SK-N-MC (cell line): ENCODE results near the gene AP5M1.
"Not testable (repeated sequence)": the region's sequence is repeated elsewhere in the genome, so short reads cannot be mapped to it uniquely, and the experiment has no call there.

Experiments
- DNase-seq: peaks from one replicate; pipeline ENCODE4 v3.0.0-alpha.2; 2011; ENCODE audit warnings: low read depth, low spot score
- H3K27ac ChIP-seq: fragments of 200-600 bp; sonication (generic); 2 replicates; pipeline ENCODE4 v1.5.1; 2016; ENCODE audit warnings: mixed run types
- H3K36me3 ChIP-seq: fragments of 200-600 bp; sonication (generic); 2 replicates; pipeline ENCODE4 v1.6.1; 2017; ENCODE audit warnings: antibody characterized with exemption, low read length, mixed read lengths; ENCODE audit not compliant: insufficient read depth
- H3K4me3 ChIP-seq: fragments of 200-600 bp; sonication (generic); 2 replicates; pipeline ENCODE4 v1.5.1; 2016
- H3K9ac ChIP-seq: fragments of 200-600 bp; sonication (generic); 2 replicates; pipeline ENCODE4 v1.8.0; 2017; ENCODE audit warnings: mixed run types, mixed read lengths; ENCODE audit not compliant: insufficient read length
- H3K9me3 ChIP-seq: fragments of 200-600 bp; sonication (generic); 2 replicates; pipeline ENCODE4 v1.6.1; 2017; ENCODE audit warnings: low read depth, mild to moderate bottlenecking, antibody characterized with exemption, low read length, moderate library complexity, mixed read lengths
- EZH2 ChIP-seq: fragments of 200-600 bp; sonication (generic); IDR thresholded peaks from one replicate; pipeline ENCODE4 v1.6.1; 2017; ENCODE audit warnings: antibody characterized with exemption
- FOXP2 ChIP-seq: optimal IDR thresholded peaks from 2 replicates; pipeline ENCODE3; 2011; ENCODE audit warnings: mild to moderate bottlenecking, moderate library complexity; ENCODE audit not compliant: insufficient read depth; ENCODE audit errors: extremely low read length, control extremely low read depth
- POLR2AphosphoS5 ChIP-seq: IDR thresholded peaks from 2 replicates; pipeline ENCODE4 v1.6.1; 2012; ENCODE audit warnings: mild to moderate bottlenecking, low read depth, low read length, borderline replicate concordance

Gene AP5M1

GRCh38 chr14:57314396-57315089 is 45.8 kb downstream of the AP5M1 start:
- no peaks in the 10 kb centered on the region for H3K36me3 ChIP-seq
- no peak for DNase-seq
- TF ChIP-seq POLR2AphosphoS5 (no peak), FOXP2 (no peak), EZH2 (no peak)

GRCh38 chr14:57317248-57317833 is 48.6 kb downstream of the AP5M1 start:
- Histone ChIP-seq H3K9ac (peak overlapping the region; percentile 68), H3K4me3 (peak overlapping the region; percentile 50), H3K27ac (peak overlapping the region; percentile 86), H3K9me3 (0 out of 2 replicates have a peak, but pooled peaks cover 6% of the 10 kb centered on the region), H3K36me3 (no peaks in the 10 kb centered on the region)
- no peak for TF ChIP-seq EZH2
- TF ChIP-seq FOXP2 = no peak
- no peak for TF ChIP-seq POLR2AphosphoS5
- peak; percentile 89 for DNase-seq

More at GRCh38 chr14:57314396-57315089, 45.8 kb downstream of the AP5M1 start:
- H3K27ac ChIP-seq = no peak overlapping the region
- H3K4me3 ChIP-seq = no peak overlapping the region
- H3K9ac ChIP-seq = no peak overlapping the region
- 0 out of 2 replicates have a peak, but pooled peaks cover 8% of the 10 kb centered on the region for H3K9me3 ChIP-seq

- H3K27ac ChIP-seq = no peak overlapping the region
- H3K9ac ChIP-seq = no peak overlapping the region
- H3K9me3 ChIP-seq = no peaks in the 10 kb centered on the region
- no peak for DNase-seq
- H3K36me3 ChIP-seq = no peaks in the 10 kb centered on the region
- TF ChIP-seq EZH2 = no peak
- H3K4me3 ChIP-seq = no peak overlapping the region
These were observed 50.9 kb downstream of the AP5M1 start for GRCh38 chr14:57319636-57320192.

DNA sequence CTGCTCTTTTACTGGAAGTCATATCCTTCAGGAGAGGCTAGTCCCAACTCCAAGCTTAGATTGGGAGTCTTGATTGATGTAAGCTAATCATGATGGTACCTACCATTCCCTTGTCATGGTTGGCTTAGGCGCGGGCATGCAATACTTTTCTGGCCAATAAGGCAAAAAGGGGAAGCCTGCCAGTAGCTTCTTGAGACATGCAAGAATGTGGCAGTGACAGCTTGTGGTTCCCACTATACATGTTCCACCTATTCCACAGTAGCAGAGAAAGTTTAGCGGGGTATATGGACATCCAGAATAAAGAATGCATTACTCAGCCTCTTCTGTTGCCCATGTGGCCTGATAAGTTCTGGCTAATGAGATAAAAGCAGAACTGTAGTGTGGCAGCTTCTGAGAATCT is 55.0 kb downstream of the AP5M1 start:
- Histone ChIP-seq H3K9me3 (no peaks in the 10 kb centered on the region), H3K9ac (no peak overlapping the region), H3K36me3 (no peaks in the 10 kb centered on the region), H3K4me3 (no peak overlapping the region), H3K27ac (no peak overlapping the region)
- DNase-seq = no peak
- no peak for TF ChIP-seq FOXP2
- TF ChIP-seq EZH2 = no peak
- no peak for TF ChIP-seq POLR2AphosphoS5

DNA sequence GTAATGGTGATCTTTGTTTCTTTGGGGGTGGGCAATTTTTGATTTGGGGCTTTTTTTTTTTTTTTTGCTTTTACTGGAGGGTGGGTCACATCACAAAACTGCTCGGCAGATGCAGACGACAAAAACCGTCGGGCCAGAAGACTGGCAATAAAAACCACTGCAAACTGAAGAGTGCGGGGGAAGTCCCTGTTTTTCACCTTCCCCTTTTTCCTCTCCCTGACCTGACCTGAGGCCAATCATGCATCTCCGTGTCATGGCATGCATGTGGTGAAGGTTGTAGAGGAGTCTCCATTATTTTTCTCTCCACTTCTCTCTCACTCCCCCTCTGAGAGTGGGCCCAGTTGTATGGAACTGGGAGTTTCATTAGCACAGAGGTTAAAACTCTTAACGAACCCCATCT is 57.5 kb downstream of the AP5M1 start:
- no peak overlapping the region for H3K9ac ChIP-seq
- no peaks in the 10 kb centered on the region for H3K9me3 ChIP-seq
- DNase-seq = no peak
- H3K27ac ChIP-seq = no peak overlapping the region
- no peak overlapping the region for H3K4me3 ChIP-seq
- TF ChIP-seq FOXP2 (no peak), POLR2AphosphoS5 (no peak), EZH2 (no peak)
- H3K36me3 ChIP-seq = no peaks in the 10 kb centered on the region

DNA sequence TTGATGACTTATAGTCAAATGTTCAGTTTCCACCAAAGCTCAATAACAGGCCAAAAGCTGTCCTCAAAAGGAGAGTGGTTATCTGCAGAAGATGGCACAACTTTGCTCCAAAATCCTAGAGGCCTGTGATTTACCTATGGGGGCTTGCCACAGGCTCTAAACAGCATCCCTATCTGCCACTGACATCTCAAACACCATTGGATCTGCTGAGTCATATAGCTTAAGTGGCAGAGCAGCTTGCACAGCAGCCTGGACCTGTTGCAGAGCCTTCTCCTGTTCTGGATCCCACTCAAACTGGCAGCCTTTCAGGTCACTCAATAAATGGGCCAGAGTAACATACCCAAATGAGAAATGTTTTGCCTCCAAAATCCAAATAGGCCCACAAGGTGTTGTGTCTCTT is 61.1 kb downstream of the AP5M1 start:
- Histone ChIP-seq H3K36me3 (no peaks in the 10 kb centered on the region), H3K9ac (no peak overlapping the region), H3K27ac (no peak overlapping the region), H3K9me3 (no peaks in the 10 kb centered on the region), H3K4me3 (no peak overlapping the region)
- no peak for TF ChIP-seq FOXP2
- no peak for TF ChIP-seq POLR2AphosphoS5
- no peak for TF ChIP-seq EZH2
- no peak for DNase-seq

DNA sequence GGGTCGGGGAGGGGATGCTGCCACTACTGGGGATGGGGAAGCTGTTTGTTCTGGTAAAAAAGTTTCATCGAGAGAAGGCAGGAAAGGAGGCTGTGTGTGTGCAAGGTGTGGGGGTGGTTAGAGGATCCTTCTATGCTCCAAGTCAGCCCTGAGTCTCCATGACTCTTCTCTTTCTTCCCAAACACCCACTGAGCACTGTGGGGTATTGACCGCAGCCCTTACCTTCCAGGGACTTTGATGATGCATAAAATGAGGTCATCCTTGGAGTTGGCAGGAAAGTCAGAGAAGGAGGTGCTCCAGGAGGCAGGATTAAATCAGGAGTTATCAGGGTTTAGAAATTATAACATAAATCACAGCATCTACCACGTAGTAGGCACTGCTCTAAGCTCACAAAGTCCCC is 63.7 kb downstream of the AP5M1 start:
- H3K36me3 ChIP-seq, DNase-seq, H3K9ac ChIP-seq, H3K9me3 ChIP-seq, H3K4me3 ChIP-seq, H3K27ac ChIP-seq: not testable (repeated sequence)

- DNase-seq, H3K9me3 ChIP-seq: not testable (repeated sequence)
These were observed 65.0 kb downstream of the AP5M1 start for GRCh38 chr14:57333726-57334125.

DNA sequence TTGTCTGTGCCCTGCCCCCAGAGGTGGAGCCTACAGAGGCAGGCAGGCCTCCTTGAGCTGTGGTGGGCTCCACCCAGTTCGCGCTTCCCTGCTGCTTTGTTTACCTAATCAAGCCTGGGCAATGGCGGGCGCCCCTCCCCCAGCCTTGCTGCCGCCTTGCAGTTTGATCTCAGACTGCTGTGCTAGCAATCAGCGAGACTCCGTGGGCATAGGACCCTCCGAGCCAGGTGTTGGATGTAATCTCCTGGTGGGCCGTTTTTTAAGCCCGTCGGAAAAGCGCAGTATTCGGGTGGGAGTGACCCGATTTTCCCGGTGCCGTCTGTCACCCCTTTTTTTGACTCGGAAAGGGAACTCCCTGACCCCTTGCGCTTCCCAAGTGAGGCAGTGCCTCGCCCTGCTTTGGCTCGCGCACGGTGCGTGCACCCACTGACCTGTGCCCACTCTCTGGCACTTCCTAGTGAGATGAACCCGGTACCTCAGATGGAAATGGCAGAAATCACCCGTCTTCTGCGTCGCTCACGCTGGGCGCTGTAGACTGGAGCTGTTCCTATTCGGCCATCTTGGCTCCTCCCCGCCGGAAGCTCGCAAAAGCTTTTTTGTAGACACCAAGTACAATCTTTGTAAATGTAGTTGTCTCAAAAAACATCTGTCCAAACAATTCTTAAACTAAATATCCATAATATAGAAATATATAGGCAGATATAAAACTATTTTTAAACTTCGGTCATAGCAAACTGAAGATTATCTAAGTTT is 75.0 kb downstream of the AP5M1 start:
- not testable (repeated sequence) for H3K36me3 ChIP-seq, H3K9me3 ChIP-seq, H3K4me3 ChIP-seq, H3K27ac ChIP-seq, DNase-seq, H3K9ac ChIP-seq

More at GRCh38 chr14:57333726-57334125, 65.0 kb downstream of the AP5M1 start:
- H3K4me3 ChIP-seq, H3K27ac ChIP-seq, H3K9ac ChIP-seq, H3K36me3 ChIP-seq: not testable (repeated sequence)
